RWPE1 (cell line): ENCODE measurements around the gene OR4C15.

Source experiments
- CTCF ChIA-PET: fragments of 350-600 bp; sonication (Branson Sonifier 250); formaldehyde crosslinking; extraction: SDS; loops from one replicate; lab custom pipeline; 2021; lab: Yijun Ruan, JAX
- POLR2A ChIA-PET: fragments of 400-600 bp; formaldehyde crosslinking; extraction: SDS; loops from one replicate; lab custom pipeline; 2020; ENCODE audit warnings: antibody characterized with exemption; ENCODE audit not compliant: low non-redundant PET; lab: Yijun Ruan, JAX
- DNase-seq: peaks from one replicate; pipeline ENCODE4 v3.0.0; 2012; ENCODE audit warnings: low spot score
- H3K27ac ChIP-seq: fragments of 450-650 bp; 2 replicates; pipeline ENCODE4 v1.5.1; 2017
- CTCF ChIP-seq: fragments of 450-650 bp; conservative IDR thresholded peaks from 2 replicates; pipeline ENCODE4 v1.5.1; 2017; ENCODE audit warnings: low read depth, mild to moderate bottlenecking

OR4C15 gene

DNA sequence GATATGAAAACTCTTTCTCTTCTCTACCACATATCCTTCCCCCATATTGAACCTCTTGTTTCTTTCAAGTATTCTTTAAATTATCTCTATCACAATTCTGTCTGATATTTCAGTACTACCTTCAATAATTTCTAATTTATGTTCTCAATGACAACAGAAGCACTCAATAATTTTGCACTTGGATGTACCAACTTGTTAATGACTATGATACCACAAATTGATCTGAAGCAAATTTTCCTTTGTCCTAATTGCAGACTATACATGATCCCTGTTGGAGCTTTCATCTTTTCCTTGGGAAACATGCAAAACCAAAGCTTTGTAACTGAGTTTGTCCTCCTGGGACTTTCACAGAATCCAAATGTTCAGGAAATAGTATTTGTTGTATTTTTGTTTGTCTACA is at the start of gene OR4C15:
TSS of gene OR4C15 (plus strand) at position 301 of the 400 bp plus-strand sequence. CDS start at position 301, 0 bp downstream.
- no peak within 1 kb of the TSS for H3K27ac ChIP-seq
- ChIA-PET CTCF (no interaction called here), POLR2A (no interaction called here)
- no peak for TF ChIP-seq CTCF
- DNase-seq, result no peak

- ChIA-PET POLR2A (no interaction called here), CTCF (no interaction called here)
- no peak for TF ChIP-seq CTCF
- no peak for DNase-seq
- H3K27ac ChIP-seq, result no peak within 1 kb of the TSS
These were observed 17.6 kb downstream of the OR4C15 start, which contains the start of gene OR4C16 for GRCh38 chr11:55571828-55572227. Gene OR4C16, plus strand, starts transcription at chr11:55572128. Its CDS starts 0 bp downstream, at chr11:55572128.

DNA sequence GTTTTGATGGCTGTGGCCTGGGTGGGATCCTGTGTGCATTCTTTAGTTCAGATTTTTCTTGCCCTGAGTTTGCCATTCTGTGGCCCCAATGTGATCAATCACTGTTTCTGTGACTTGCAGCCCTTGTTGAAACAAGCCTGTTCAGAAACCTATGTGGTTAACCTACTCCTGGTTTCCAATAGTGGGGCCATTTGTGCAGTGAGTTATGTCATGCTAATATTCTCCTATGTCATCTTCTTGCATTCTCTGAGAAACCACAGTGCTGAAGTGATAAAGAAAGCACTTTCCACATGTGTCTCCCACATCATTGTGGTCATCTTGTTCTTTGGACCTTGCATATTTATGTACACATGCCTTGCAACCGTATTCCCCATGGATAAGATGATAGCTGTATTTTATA is 18.3 kb downstream of the OR4C15 start:
- DNase-seq, result no peak
- H3K27ac ChIP-seq, result no peak overlapping the region
- ChIA-PET CTCF (no interaction called here), POLR2A (no interaction called here)
- no peak for TF ChIP-seq CTCF
